ENCODE data around the gene MOCS1.
"Not testable (repeated sequence)": the region's sequence is repeated elsewhere in the genome, so short reads cannot be mapped to it uniquely, and the experiment has no call there.

MOCS1 gene

GRCh38 chr6:39934131-39934757 is at the start of gene MOCS1:
Gene MOCS1, minus strand, starts transcription at chr6:39934462. Its CDS starts 45 bp downstream, at chr6:39934417.
- peak in 1 of 2 donors; percentile 16 for DNase-seq (ENCODE audit: low read depth in 2 of 2)

GRCh38 chr6:39984051-39984450 is 49.8 kb upstream of the MOCS1 start:
- no peak for DNase-seq (ENCODE audit: low read depth in 2 of 2)

GRCh38 chr6:39983193-39983592 is 48.9 kb upstream of the MOCS1 start:
- DNase-seq (ENCODE audit: low read depth in 2 of 2) = no peak

GRCh38 chr6:39982720-39983119 is 48.5 kb upstream of the MOCS1 start:
- no peak for DNase-seq (ENCODE audit: low read depth in 2 of 2)

GRCh38 chr6:39980839-39981580 is 46.7 kb upstream of the MOCS1 start:
- no peak for DNase-seq (ENCODE audit: low read depth in 2 of 2)

- DNase-seq (ENCODE audit: low read depth in 2 of 2) = no peak
Measured at GRCh38 chr6:39979461-39980328, 45.4 kb upstream of the MOCS1 start.

DNA sequence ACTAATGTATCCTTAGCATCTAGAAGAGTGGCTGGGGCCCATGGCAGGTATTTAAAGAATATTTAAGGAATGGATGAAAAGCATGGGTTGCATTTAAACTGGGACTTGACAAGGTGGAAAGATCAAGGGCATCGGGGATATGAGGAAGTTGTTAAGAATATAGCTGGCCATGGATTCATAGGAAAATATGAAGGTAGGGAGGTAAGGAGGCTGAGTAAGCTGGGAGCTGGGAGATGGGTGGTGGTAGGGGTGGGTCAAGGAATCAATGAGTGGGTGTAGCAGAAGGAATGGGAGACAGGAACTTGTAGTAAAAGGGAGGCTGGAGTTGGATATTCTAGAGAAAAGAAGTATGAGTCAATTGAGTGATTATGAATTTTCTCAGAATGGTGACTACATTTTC is 44.0 kb upstream of the MOCS1 start:
- DNase-seq (ENCODE audit: low read depth in 2 of 2) = no peak

DNA sequence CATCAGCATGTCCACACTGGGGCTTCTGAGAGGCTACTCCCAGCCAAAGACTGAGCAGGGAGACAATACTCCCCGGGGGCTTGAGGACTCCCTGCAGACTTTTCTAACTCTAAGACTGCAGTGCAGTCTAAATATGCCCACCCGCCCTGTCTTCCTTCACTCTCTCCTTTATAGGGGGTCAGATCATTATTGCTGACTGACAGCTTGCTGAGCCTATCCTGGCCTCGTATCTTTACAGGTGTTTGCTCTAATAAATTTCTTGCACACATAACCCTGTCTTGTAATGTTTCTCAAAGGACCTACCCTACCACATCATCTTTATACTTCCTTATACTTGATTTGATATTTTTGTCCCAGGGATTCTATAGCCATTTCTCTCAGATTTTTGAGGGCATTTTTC is 39.4 kb upstream of the MOCS1 start:
- no peak for DNase-seq (ENCODE audit: low read depth in 2 of 2)

GRCh38 chr6:39972717-39973116 is 38.5 kb upstream of the MOCS1 start:
- DNase-seq (ENCODE audit: low read depth in 2 of 2) = not testable (repeated sequence)

DNA sequence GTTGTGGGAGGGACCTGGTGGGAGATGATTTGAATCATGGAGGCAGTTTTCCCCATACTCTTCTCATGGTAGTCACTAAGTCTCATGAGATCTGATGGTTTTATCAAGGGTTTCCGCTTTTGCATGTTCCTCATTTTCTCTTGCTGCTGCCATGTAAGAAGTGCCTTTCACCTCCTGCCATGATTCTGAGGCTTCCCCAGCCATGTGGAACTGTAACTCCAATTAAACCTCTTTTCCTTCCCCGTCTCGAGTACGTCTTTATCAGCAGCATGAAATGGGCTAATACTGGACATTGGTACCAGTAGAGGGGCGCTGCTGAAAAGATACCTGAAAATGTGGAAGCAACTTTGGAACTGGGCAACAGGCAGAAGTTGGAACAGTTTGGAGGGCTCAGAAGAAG is 36.9 kb upstream of the MOCS1 start:
- not testable (repeated sequence) for DNase-seq (ENCODE audit: low read depth in 2 of 2)

DNA sequence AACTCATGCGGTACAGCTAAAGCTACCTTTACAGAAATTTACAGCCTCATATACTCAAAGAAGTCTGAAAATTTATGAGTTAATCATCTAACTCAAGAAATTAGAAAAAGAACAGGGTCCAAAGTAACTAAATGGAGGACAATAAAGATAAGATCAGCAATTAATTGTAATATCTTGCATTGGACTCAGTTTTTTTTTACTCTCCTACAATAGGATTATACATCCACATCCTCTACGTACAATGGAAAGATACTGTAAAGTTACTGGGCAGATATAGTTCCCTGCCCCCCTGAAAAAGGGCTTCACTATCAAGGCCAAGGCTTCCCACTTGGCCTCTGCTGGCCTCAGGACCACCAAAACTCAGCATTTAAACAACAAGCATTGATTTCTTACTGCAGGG is 31.5 kb upstream of the MOCS1 start:
- DNase-seq (ENCODE audit: low read depth in 2 of 2) = no peak

DNA sequence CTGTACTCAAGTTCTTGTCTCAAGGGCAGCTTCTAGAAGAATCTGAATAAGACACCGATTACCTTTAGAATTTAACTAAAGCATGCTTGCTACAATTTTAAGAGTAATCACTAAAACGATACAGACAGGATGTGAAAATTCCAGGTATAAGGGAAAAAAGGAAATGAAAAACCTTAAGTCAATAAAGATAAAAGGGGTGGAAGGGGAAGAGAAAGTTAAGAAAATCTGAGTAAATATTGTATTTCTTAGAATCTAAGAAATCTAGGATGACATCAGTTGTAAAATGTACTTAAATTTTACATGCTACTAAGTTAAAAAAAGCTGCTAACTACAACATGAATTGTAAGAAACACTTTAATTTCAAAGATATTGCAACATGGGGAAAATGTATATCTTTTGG is 30.3 kb upstream of the MOCS1 start:
- no peak for DNase-seq (ENCODE audit: low read depth in 2 of 2)

DNA sequence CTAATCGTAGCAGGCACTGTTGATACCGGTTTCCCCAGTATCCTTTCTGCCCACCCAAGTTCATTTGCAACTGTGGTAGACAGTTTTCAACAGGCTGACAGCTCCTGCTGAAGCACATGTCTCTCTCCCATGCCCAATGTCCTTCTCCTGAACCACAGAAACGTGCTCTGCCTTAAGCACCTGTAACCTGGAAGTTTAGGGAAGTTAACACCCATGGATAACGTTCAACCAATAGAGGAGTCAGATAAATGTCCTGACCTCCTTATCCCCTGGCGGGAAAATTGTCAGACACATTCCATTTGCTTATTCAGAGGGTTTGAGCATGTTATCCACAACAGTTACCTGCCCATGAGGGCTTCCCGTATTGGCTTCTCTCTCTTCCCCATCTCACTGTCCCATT is 29.8 kb upstream of the MOCS1 start:
- no peak for DNase-seq (ENCODE audit: low read depth in 2 of 2)

GRCh38 chr6:39962831-39963230 is 28.6 kb upstream of the MOCS1 start:
- no peak for DNase-seq (ENCODE audit: low read depth in 2 of 2)

GRCh38 chr6:39961178-39961577 is 26.9 kb upstream of the MOCS1 start:
- DNase-seq (ENCODE audit: low read depth in 2 of 2) = no peak

DNA sequence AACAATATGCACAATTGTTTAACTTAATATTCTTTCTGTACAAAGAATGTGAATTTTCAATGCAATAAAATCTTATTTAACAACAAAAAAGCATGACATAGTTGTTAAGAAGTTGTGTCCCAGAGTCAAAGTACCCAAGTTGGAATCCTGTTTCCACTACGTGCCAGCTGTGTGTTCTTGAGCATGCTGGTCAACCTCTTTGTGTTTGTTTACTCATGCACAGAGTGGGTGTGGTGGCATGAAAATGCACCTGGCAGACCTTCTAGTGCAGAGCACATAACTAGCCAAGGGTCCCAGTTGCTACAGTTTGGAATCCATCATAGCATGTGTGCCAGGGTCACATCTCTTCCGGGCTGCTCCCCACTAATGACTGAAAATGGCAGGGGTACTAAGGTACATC is 24.7 kb upstream of the MOCS1 start:
- DNase-seq (ENCODE audit: low read depth in 2 of 2) = no peak

DNA sequence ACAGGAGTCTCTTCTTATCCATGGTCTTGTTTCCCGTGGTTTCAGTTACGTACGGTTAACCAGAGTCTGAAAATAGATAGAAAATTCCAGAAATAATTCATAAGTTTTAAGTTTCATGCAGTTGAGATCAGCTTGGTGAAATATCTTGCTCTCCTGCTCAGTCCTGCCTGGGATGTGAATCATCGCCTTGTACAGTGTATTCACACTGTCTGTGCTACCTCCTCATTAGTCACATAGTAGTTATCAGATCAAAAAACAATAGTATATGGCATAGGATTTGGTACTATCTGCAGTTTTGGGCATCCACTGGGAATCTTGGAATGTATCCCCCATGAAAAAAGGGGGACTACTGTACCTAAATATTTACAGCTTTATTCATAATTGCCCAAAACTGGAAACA is 22.7 kb upstream of the MOCS1 start:
- DNase-seq (ENCODE audit: low read depth in 2 of 2) = no peak

GRCh38 chr6:39953076-39953618 is 18.9 kb upstream of the MOCS1 start:
- DNase-seq (ENCODE audit: low read depth in 2 of 2) = no peak

- no peak for DNase-seq (ENCODE audit: low read depth in 2 of 2)
Measured at GRCh38 chr6:39952167-39952566, 17.9 kb upstream of the MOCS1 start.

DNA sequence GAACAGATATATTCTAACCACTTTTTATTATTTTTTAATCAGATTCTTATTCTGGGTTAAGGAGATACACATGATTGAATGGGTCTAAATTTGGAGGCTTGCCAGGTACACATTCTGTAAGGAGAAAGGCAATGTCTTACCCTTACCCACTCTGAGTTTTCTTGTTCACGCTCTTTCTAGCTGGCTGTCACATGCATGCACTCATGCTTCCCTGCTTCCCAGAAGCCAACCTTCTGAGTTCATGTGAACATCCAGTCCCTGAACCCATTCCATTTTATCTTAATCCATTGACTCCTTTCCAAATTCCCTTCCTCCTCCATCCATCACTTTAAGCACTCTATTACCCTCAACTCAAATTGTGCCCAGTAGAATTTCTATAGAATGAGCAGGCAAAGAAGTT is 17.5 kb upstream of the MOCS1 start:
- no peak for DNase-seq (ENCODE audit: low read depth in 2 of 2)

- DNase-seq (ENCODE audit: low read depth in 2 of 2) = no peak
Measured at GRCh38 chr6:39951191-39951590, 16.9 kb upstream of the MOCS1 start.

DNA sequence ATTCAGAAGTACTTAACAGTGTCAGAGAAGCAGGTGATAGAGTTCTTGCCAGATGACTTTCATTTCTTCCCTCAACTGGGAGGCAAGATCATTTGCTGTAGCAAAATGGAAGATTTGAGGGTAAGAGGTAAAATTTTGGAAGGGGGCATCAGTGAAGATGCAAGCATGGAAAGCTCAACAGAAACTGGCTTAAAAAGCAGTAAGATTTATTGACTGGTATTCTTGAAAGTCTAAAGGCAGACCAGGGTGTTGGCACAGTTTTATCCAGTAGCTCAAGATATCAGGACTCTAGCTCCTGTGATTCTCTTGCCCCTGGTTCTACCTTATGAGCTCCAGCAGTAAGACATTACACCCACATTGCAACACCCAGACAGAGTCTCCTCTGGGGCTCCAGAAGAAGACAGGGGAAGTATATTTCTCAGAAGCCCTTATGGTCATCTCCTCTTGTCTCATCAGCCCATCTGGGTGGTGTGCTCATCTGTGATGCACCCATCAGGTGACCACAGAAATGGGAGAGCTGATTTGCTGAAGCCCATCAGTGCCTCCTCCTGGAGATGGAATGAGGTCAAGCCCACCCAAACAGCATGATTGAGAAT is 16.0 kb upstream of the MOCS1 start:
- DNase-seq (ENCODE audit: low read depth in 2 of 2) = no peak
